ENCODE measurements around the gene AEBP1. TPM values are rescaled to one million over a fixed set of nuclear protein-coding genes. Genes with fewer than 3 reads are reported as not detected.
A peak's percentile ranks its signal among the peaks of the same experiment; 100 is the strongest.

AEBP1 gene
- total RNA-seq, 1 experiment from 2014 or later = not detected

GRCh38 chr7:44142028-44142427, 37.9 kb downstream of the AEBP1 start:
- DNase-seq (ENCODE audit: low spot score) = no peak

DNA sequence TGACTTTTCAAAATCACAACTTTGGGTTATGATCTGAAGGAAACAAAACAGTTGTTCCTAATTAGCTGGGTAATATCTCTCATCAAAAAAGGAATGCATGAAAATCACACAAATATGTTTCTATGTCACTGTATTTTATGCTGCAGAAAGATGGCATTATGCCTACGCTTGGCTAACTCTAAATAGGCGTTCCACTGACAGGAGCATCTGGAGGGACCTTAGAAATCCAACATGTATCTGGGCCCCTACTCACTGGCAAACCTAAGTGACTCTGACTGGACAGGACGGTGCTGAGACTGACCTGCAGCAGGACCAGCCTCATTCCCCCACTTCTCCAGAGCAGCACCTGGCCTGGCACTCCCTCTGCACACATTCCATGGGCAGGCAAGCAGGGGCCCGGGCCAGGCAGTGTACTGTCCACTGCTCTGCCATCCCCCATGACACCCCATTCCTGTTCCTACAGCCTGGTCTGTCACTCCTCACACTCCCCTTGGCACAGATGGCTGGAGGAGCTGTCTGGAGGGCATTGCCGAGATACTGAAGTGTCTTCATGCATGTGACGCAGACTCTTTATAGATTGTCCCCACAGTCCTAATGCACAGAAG, 39.6 kb downstream of the AEBP1 start:
- no peak for DNase-seq (ENCODE audit: low spot score)

DNA sequence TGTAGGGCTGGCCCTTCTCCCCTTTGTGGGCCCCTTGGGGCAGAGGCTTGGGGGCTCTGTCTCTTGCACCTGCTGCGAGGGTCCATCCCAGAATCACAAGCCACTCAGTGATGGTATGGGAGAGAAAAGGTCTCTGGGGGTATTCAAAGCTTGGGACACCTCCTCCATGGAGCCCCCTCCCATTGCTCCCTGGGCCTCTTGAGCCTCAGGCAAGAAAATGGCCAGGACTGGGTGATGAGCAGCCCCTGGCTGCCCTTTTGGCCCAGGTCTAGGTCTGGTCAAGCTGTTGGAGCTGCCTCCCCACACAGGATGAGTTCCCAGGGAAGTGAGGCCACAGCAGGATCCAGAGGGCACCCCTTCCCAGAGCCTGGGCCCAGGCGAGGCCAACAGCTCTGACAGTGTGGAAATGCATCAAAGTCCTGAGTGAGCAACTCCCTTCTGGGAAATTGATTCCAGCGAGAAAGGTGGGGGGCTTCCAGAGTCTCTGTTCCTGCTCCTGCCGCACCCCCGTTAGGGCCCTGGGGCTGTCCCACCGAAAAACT, 40.4 kb downstream of the AEBP1 start:
- DNase-seq (ENCODE audit: low spot score) = no peak

- no peak for DNase-seq (ENCODE audit: low spot score)
Measured at GRCh38 chr7:44144968-44145478, 40.9 kb downstream of the AEBP1 start.

GRCh38 chr7:44145479-44145968, 41.4 kb downstream of the AEBP1 start:
- no peak for DNase-seq (ENCODE audit: low spot score)

GRCh38 chr7:44145969-44146911, 42.1 kb downstream of the AEBP1 start:
- DNase-seq (ENCODE audit: low spot score) = no peak

GRCh38 chr7:44147026-44147991, 43.2 kb downstream of the AEBP1 start:
- DNase-seq (ENCODE audit: low spot score) = peak; percentile 35

DNA sequence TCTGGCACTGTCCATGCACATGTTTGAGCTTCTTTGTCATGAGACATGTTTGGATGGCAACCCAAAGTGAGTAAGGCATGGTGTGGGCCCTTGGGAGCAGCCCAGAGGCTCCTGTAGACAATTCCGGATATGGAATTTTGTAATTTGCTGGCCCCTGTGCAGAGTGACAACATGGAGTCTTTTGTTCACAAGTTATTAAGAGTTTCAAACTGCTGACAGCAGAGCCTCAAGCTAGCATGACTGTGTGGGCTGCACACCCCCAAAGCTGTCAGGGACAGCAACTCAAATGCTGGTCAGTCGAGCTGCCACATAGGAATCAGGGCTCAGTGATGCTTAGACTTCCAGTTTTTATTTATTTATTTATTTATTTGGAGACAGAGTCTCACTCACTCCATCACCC, 44.0 kb downstream of the AEBP1 start:
- no peak for DNase-seq (ENCODE audit: low spot score)

DNA sequence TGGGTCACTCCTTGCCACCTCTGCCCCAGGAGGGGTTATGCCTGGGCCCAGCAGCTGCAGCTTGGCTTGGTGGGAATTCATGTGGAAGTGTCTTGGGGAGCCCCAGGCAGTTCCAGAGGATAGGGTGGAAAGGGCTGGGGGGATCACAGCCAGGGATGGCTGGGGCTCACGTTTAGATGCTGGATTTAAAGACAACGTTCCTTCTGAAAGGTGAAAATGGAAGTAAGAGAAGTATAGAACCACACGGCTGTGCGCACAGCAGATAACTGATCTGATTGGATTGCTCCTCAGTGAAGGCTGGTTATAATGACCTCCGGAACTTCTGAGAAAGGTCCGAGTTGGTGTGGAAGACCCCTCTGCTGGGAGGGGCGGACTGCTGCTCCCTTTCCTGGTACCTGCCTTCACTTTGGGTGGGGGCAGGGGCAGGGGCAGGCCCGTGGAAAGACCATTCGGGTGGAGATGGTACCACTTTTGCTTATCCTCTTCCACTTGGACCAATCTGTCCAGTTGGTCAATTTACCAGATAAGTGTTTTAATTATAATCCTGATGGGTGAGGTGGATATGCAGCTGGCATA, 44.9 kb downstream of the AEBP1 start:
- DNase-seq (ENCODE audit: low spot score) = no peak

- no peak for DNase-seq (ENCODE audit: low spot score)
Measured at GRCh38 chr7:44149571-44150465, 45.7 kb downstream of the AEBP1 start.

- DNase-seq (ENCODE audit: low spot score) = peak; percentile 66
Measured at GRCh38 chr7:44150466-44150832, 46.3 kb downstream of the AEBP1 start.

- no peak for DNase-seq (ENCODE audit: low spot score)
Measured at GRCh38 chr7:44150966-44151941, 47.1 kb downstream of the AEBP1 start.

DNA sequence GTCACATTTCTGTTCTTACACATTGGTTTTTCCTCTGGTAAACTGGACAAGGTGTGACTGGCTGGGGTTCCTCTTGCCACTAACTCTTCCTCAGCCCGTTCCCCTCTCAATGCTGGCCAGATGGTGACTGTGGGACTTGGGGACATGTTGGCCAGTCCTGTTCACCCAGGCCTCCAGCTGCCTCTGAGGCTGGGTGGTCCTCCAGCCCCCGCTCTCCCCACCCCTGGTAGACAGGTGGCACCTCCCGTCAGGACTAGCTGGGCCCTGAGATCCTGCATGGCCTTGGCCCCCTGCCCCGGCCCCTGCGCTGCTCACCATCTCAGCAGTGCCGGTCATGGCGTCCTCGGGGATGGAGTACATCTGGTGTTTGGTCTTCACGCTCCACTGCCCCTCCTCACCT, 47.8 kb downstream of the AEBP1 start:
- DNase-seq (ENCODE audit: low spot score) = no peak

DNA sequence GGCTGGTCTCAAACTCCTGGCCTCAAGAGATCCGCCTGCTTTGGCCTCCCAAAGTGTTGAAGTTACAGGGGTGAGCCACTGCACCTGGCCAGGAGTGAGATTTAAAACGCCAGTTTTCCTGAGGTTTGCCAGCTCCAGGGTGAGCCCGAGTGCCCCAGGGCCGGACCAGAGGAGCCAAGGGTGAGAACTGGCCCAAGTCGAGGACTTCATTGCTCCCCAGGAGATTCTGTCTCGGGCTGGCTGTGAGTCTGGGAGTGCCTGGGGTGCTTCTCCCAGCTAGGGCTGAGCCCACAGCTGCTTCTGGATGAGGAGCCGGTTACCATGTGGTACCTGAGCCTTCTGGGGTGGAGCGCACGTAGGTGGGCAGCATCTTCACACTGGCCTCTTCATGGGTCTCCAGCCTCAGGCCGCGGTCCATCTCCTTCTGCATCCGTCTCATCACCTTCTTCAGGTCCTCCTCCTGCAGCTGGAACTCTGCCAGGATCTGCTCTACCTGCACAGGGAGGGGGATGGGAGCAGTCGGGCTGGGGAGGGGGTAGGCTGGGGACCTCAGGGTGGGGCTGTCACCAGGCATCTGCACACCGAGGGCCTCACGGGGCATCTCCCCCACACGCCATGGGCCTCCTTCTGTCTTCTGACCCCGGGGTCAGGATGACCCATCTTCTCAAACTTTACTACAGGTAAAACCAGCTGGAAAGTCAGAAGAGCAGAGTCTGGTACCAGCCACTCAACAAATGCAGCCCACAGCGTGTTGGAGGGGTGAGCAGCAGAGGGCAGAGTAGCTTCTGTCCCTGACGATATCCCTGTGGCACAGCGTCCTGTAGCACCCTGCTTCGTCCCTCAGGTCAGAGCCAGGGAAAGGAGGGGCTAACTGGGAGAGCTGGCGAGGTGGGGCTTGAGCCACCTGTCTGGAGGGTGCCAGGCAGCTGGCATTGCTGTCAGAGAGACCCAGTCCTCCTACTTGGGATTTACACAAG, 49.1 kb downstream of the AEBP1 start:
- no peak for DNase-seq (ENCODE audit: low spot score)

DNA sequence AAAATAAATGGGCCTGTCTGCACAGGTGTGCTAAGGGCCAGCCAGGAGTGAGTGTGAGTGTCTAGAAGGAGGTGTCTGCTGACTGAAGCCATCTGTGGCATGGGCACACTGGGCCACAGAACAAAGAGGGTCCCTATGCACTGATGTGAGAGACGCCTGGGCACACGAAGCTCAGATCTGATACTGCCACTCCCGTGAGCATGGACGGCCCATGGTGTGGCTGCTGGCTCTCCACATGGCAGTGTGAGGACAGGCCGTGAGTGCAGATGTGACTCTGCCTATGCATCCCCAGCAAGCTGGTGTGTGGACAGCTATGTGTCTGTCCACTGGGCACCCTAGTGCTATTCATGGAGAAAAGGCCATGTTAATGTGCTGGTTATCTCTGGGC, 49.8 kb downstream of the AEBP1 start:
- DNase-seq (ENCODE audit: low spot score) = no peak

GRCh38 chr7:44154703-44155102, 50.6 kb downstream of the AEBP1 start:
- DNase-seq (ENCODE audit: low spot score) = peak; percentile 67

All from A172 (cell line).